H1 (cell line): ENCODE results near the gene GP9. TPM values are rescaled to one million over a fixed set of nuclear protein-coding genes. Genes with fewer than 3 reads are reported as not detected.

Source experiments
- CTCF ChIA-PET: fragments of 300-600 bp; sonication (Branson Sonifier 250); formaldehyde crosslinking; loops from one replicate; lab custom pipeline; 2021; ENCODE audit not compliant: partially characterized antibody; lab: Charles Lee
- POLR2A ChIA-PET: fragments of 300-600 bp; sonication (Branson Sonifier 250); formaldehyde crosslinking; loops from one replicate; lab custom pipeline; 2021; ENCODE audit warnings: inconsistent platforms; ENCODE audit not compliant: partially characterized antibody; lab: Charles Lee
- DNase-seq, 2 experiments: peaks; one replicate each; pipeline versions ENCODE4 v3.0.0 to v3.0.0-alpha.2; 2010 to 2022; ENCODE audit warnings: low spot score in 2 of 2, low read depth in 1 of 2, mixed read lengths in 1 of 2
- FAIRE-seq: peaks from 2 replicates; lab custom pipeline; 2011; peaks lifted over from hg19 to GRCh38; lab: Jason Lieb, UNC
- H2AFZ ChIP-seq: 2 replicates; pipeline ENCODE4 v1.8.1; 2012; ENCODE audit warnings: low read length, inconsistent platforms
- H2AK5ac ChIP-seq: 2 replicates; pipeline ENCODE4 v1.6.1; 2013; ENCODE audit warnings: low read depth, low read length
- H2BK120ac ChIP-seq: replicated peaks from 2 replicates; pipeline ENCODE3; 2013; ENCODE audit warnings: low read depth, low read length, inconsistent platforms
- H2BK12ac ChIP-seq: 2 replicates; pipeline ENCODE4 v1.6.1; 2013; ENCODE audit warnings: low read depth, low read length
- H2BK15ac ChIP-seq: 2 replicates; pipeline ENCODE4 v1.6.1; 2013; ENCODE audit warnings: low read length
- H2BK20ac ChIP-seq: 2 replicates; pipeline ENCODE4 v1.6.1; 2013; ENCODE audit warnings: low read length
- H2BK5ac ChIP-seq: 2 replicates; pipeline ENCODE4 v1.6.1; 2013; ENCODE audit warnings: low read depth, low read length
- H3K14ac ChIP-seq: 2 replicates; pipeline ENCODE4 v1.6.1; 2013; ENCODE audit warnings: inconsistent platforms; ENCODE audit not compliant: insufficient read length
- H3K18ac ChIP-seq: 2 replicates; pipeline ENCODE4 v1.6.1; 2013; ENCODE audit warnings: low read length; ENCODE audit errors: extremely low read depth
- H3K23ac ChIP-seq: 2 replicates; pipeline ENCODE4 v1.6.1; 2013; ENCODE audit warnings: inconsistent platforms; ENCODE audit not compliant: insufficient read length
- H3K23me2 ChIP-seq: 2 replicates; pipeline ENCODE4 v1.6.1; 2013; ENCODE audit warnings: low read depth, low read length
- H3K27ac ChIP-seq: 2 replicates; pipeline ENCODE4 v1.6.1; 2011; ENCODE audit warnings: low read depth, low read length, inconsistent platforms
- H3K27me3 ChIP-seq, 4 experiments: replicated peaks in 1 of 4; 1 replicate in 1 of 4; 2 replicates in 3 of 4; pipeline versions ENCODE4 v1.6.1 to v1.8.1; 2011 to 2013; ENCODE audit warnings: low read length in 3 of 4, mild to moderate bottlenecking in 3 of 4, inconsistent platforms in 2 of 4, mixed read lengths in 2 of 4, moderate library complexity in 1 of 4; ENCODE audit not compliant: control insufficient read depth in 3 of 4, insufficient read depth in 3 of 4; ENCODE audit errors: extremely low read depth in 1 of 4
- H3K36me3 ChIP-seq, 4 experiments: 2 replicates each; pipeline versions ENCODE4 v1.6.1 to v1.8.1; 2011 to 2013; ENCODE audit warnings: mild to moderate bottlenecking in 4 of 4, low read length in 3 of 4, moderate library complexity in 2 of 4, control low read depth in 1 of 4, inconsistent platforms in 1 of 4; ENCODE audit not compliant: insufficient read depth in 4 of 4, control insufficient read depth in 2 of 4
- H3K4ac ChIP-seq: replicated peaks from 2 replicates; pipeline ENCODE3; 2013; ENCODE audit warnings: low read length, low read depth, mixed read lengths, inconsistent platforms; ENCODE audit not compliant: insufficient read length
- H3K4me1 ChIP-seq, 4 experiments: replicated peaks in 1 of 4; 1 replicate in 1 of 4; 2 replicates in 3 of 4; pipeline versions ENCODE4 v1.6.1 to v1.8.1; 2011 to 2013; ENCODE audit warnings: low read length in 3 of 4, inconsistent platforms in 2 of 4, mixed read lengths in 1 of 4; ENCODE audit not compliant: insufficient read depth in 4 of 4, control insufficient read depth in 3 of 4
- H3K4me2 ChIP-seq, 2 experiments: 2 replicates each; pipeline versions ENCODE4 v1.6.1 to v1.8.1; 2011 to 2013; ENCODE audit warnings: low read depth in 2 of 2, low read length in 2 of 2, control low read depth in 1 of 2, inconsistent platforms in 1 of 2, mild to moderate bottlenecking in 1 of 2; ENCODE audit not compliant: insufficient read depth in 1 of 2
- H3K4me3 ChIP-seq, 4 experiments: fragments of 200-600, 300-600 bp in 1 of 4; sonication (generic), shearing (Covaris generic), sonication (Bioruptor Twin) in 1 of 4; 2 replicates each; pipeline versions ENCODE4 v1.5.1 to v1.8.1; 2011 to 2016; ENCODE audit warnings: low read length in 4 of 4, low read depth in 3 of 4, control low read depth in 2 of 4, inconsistent platforms in 2 of 4, mild to moderate bottlenecking in 2 of 4, mixed read lengths in 1 of 4, moderate library complexity in 1 of 4; ENCODE audit not compliant: insufficient read depth in 2 of 4; ENCODE audit errors: extremely low read depth in 1 of 4
- H3K56ac ChIP-seq: replicated peaks from 2 replicates; pipeline ENCODE3; 2013; ENCODE audit warnings: low read depth, mild to moderate bottlenecking, mixed read lengths, low read length, inconsistent platforms; ENCODE audit not compliant: insufficient read length
- H3K79me1 ChIP-seq: 2 replicates; pipeline ENCODE4 v1.6.1; 2013; ENCODE audit warnings: low read depth, low read length, control low read depth
- H3K79me2 ChIP-seq, 2 experiments: 2 replicates each; pipeline versions ENCODE4 v1.6.1 to v1.8.1; 2012 to 2013; ENCODE audit warnings: low read length in 2 of 2, mild to moderate bottlenecking in 2 of 2, inconsistent platforms in 1 of 2; ENCODE audit not compliant: insufficient read depth in 2 of 2, control insufficient read depth in 1 of 2
- H3K9ac ChIP-seq, 4 experiments: replicated peaks in 1 of 4; 1 replicate in 1 of 4; 2 replicates in 3 of 4; pipeline versions ENCODE4 v1.6.1 to v1.8.1; 2011 to 2013; ENCODE audit warnings: low read depth in 3 of 4, low read length in 3 of 4, control low read depth in 2 of 4, mild to moderate bottlenecking in 2 of 4, moderate library complexity in 2 of 4, inconsistent platforms in 1 of 4; ENCODE audit errors: extremely low read depth in 1 of 4
- H3K9me3 ChIP-seq, 2 experiments: 2 replicates each; pipeline versions ENCODE4 v1.6.1 to v1.8.1; 2012 to 2013; ENCODE audit warnings: mild to moderate bottlenecking in 2 of 2, moderate library complexity in 2 of 2, control low read depth in 1 of 2, inconsistent platforms in 1 of 2, low read depth in 1 of 2, low read length in 1 of 2, mixed read lengths in 1 of 2; ENCODE audit not compliant: insufficient read depth in 2 of 2
- H4K20me1 ChIP-seq, 2 experiments: replicated peaks in 1 of 2; 2 replicates each; pipeline versions ENCODE3 to v1.8.1; 2011 to 2013; ENCODE audit warnings: inconsistent platforms in 2 of 2, low read length in 2 of 2, mild to moderate bottlenecking in 1 of 2; ENCODE audit not compliant: insufficient read depth in 2 of 2, control insufficient read depth in 1 of 2
- H4K5ac ChIP-seq: 2 replicates; pipeline ENCODE4 v1.6.1; 2013; ENCODE audit warnings: low read length, low read depth, mixed read lengths, inconsistent platforms; ENCODE audit not compliant: insufficient read length
- H4K8ac ChIP-seq: 2 replicates; pipeline ENCODE4 v1.8.0; 2013; ENCODE audit warnings: mild to moderate bottlenecking, moderate library complexity, low read length, inconsistent platforms; ENCODE audit not compliant: insufficient read depth; ENCODE audit errors: extremely low read depth
- H4K91ac ChIP-seq: replicated peaks from 2 replicates; pipeline ENCODE3; 2013; ENCODE audit warnings: low read length, mixed read lengths, inconsistent platforms; ENCODE audit not compliant: insufficient read length
- EZH2 ChIP-seq: fragments of 200-600 bp; sonication (generic); IDR thresholded peaks from 2 replicates; pipeline ENCODE4 v1.7.1; 2012; ENCODE audit warnings: low read depth, mild to moderate bottlenecking, moderate library complexity, low read length, inconsistent platforms; ENCODE audit not compliant: severe bottlenecking
- SUZ12 ChIP-seq: fragments of 200-600 bp; sonication (generic); IDR thresholded peaks from 2 replicates; pipeline ENCODE4 v1.6.1; 2012; ENCODE audit warnings: mild to moderate bottlenecking, inconsistent platforms, low read length, moderate library complexity, mixed read lengths
- WGBS, 2 experiments: shearing (Covaris generic) in 1 of 2; methylation state at CpG; one replicate each; pipeline versions ENCODE4 v1.1.6 to v1.1.7; 2013 to 2015; ENCODE audit warnings: low lambda C conversion rate in 2 of 2, mixed read lengths in 2 of 2, inconsistent platforms in 1 of 2, low coverage in 1 of 2, missing lambda C conversion rate in 1 of 2; ENCODE audit not compliant: insufficient replicate concordance in 2 of 2, insufficient coverage in 1 of 2, insufficient read length in 1 of 2; ENCODE audit errors: extremely low coverage in 1 of 2, missing lambda C conversion rate in 1 of 2; 5-methylcytosine and 5-hydroxymethylcytosine counted together
- polyA plus RNA-seq, 7 experiments: library from polyadenylated mRNA; depleted of rRNA in 3 of 7; stranded (reverse) in 5 of 7; unstranded in 2 of 7; fragments of >200 nt in 5 of 7; fragments of 200-250 nt in 2 of 7; gene quantifications; 1 replicate in 5 of 7; 2 replicates in 1 of 7; 4 replicates in 1 of 7; pipeline versions ENCODE4 v1.2.1 to v1.2.3, GENCODE V29; 2011 to 2013; ENCODE audit warnings: missing spikeins in 2 of 7, mixed read lengths in 2 of 7
- total RNA-seq: library from RNA; stranded (reverse); fragmentation: NEBNext Ultra II Directional; extraction: Animal tissue kit (Norgen Biotek cat#: 25700); gene quantifications from 2 replicates; pipeline ENCODE4 v1.2.1, GENCODE V29; 2021

Gene GP9
- total and polyA plus RNA-seq, 2 of the 8 experiments (the other 6 are each of a cell fraction or from before 2014, with no cell fraction given), result not detected

DNA sequence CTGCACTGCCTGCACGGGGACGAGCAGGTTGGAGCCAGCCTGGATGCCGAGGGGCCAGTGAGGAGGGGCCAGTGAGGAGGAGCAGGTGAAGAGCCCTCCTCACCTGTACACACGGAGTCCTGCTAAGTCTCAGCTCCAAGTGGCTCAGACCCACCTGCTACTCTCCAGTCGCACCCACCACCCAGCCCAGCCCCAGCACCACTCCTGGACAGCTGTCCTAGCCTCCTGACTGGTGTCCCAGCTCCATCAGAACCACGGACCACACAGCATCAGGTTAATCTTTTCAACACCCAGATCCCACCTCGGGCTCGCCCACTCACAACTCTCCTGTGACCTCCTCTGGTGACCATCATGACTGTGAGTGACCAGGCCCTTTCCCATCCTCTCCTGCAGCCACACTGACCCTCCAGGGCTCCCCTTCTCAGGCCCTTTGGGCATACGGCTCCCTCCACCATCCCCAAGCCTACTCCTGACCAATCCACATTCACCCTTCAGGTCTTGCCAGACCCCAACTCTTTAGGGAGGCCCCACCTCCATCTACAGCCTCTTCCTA is 45.7 kb upstream of the GP9 start:
- no peak for FAIRE-seq

More for the DNA sequence above, 45.7 kb upstream of the GP9 start:
- H2BK15ac ChIP-seq, result no peak overlapping the region
- H3K23ac ChIP-seq, result no peak overlapping the region
- WGBS, 2 experiments, result 97% methylated on average over 9 of the region's 9 CpGs; no CpG with 5 or more reads in 1 of the 2 experiments
- H3K9me3 ChIP-seq, result no peaks in the 10 kb centered on the region
- POLR2A ChIA-PET, result interaction anchor here (1.1 to 1.7 kb wide), 2 partner anchors 13 to 169 kb away, joined by 3 read pairs; no protein-coding TSS in a partner anchor
- no peak overlapping the region for H3K9ac ChIP-seq
- H2AK5ac ChIP-seq, result 0 out of 2 replicates have a peak overlapping the region, but pooled peaks have one; percentile 28
- TF ChIP-seq SUZ12, result 0 out of 2 replicates have a peak, but pooled peaks have one; percentile 25
- TF ChIP-seq EZH2, result no peak
- no peak overlapping the region for H3K18ac ChIP-seq
- H3K4me2 ChIP-seq, result no peak overlapping the region
- H4K20me1 ChIP-seq, result no peaks in the 10 kb centered on the region
- H3K14ac ChIP-seq, result no peak overlapping the region
- no peak overlapping the region for H2BK12ac ChIP-seq
- H3K4ac ChIP-seq, result no peak overlapping the region
- H2BK120ac ChIP-seq, result no peak overlapping the region
- no peak overlapping the region for H4K5ac ChIP-seq
- 0 out of 2 replicates have a peak overlapping the region, but pooled peaks have one; percentile 24 for H2BK5ac ChIP-seq
- no peak for DNase-seq
- peak overlapping the region; percentile 32 for H4K8ac ChIP-seq
- H3K23me2 ChIP-seq, result no peaks in the 10 kb centered on the region
- H3K79me2 ChIP-seq, result no peaks in the 10 kb centered on the region
- no peak overlapping the region for H3K4me3 ChIP-seq
- CTCF ChIA-PET, result interaction anchor here (1.1 to 4.7 kb wide), 8 partner anchors 8 to 151 kb away, joined by 3 to 28 read pairs (median 10); no protein-coding TSS in a partner anchor
- H3K27me3 ChIP-seq, result peaks cover 0 to 4% (median 0%) of the 10 kb centered on the region in 4 experiments; a peak in 1 of 7 replicates
- H2BK20ac ChIP-seq, result no peak overlapping the region
- H3K4me1 ChIP-seq, result peaks cover 0 to 7% (median 1%) of the 10 kb centered on the region in 4 experiments; a peak in 2 of 7 replicates
- peak overlapping the region; percentile 35 for H4K91ac ChIP-seq
- no peaks in the 10 kb centered on the region for H3K36me3 ChIP-seq
- no peak overlapping the region for H3K27ac ChIP-seq
- no peak overlapping the region for H2AFZ ChIP-seq
- no peak overlapping the region for H3K56ac ChIP-seq
- no peaks in the 10 kb centered on the region for H3K79me1 ChIP-seq
